ENCODE measurements around the gene VPS36.
A peak's percentile ranks its signal among the peaks of the same experiment; 100 is the strongest.

Gene VPS36

GRCh38 chr13:52450793-52451116, 321 bp upstream of the VPS36 start:
- DNase-seq (ENCODE audit: low read depth): no peak
- TF ChIP-seq, protein P1, sequence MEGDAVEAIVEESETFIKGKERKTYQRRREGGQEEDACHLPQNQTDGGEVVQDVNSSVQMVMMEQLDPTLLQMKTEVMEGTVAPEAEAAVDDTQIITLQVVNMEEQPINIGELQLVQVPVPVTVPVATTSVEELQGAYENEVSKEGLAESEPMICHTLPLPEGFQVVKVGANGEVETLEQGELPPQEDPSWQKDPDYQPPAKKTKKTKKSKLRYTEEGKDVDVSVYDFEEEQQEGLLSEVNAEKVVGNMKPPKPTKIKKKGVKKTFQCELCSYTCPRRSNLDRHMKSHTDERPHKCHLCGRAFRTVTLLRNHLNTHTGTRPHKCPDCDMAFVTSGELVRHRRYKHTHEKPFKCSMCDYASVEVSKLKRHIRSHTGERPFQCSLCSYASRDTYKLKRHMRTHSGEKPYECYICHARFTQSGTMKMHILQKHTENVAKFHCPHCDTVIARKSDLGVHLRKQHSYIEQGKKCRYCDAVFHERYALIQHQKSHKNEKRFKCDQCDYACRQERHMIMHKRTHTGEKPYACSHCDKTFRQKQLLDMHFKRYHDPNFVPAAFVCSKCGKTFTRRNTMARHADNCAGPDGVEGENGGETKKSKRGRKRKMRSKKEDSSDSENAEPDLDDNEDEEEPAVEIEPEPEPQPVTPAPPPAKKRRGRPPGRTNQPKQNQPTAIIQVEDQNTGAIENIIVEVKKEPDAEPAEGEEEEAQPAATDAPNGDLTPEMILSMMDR (IDR thresholded peaks at IDR 0.05; ENCODE audit: insufficient read depth, low read depth, low read length, missing control alignments): no peak
- H3K4me3 ChIP-seq (ENCODE audit: low read depth, low read length): no peak overlapping the region

DNA sequence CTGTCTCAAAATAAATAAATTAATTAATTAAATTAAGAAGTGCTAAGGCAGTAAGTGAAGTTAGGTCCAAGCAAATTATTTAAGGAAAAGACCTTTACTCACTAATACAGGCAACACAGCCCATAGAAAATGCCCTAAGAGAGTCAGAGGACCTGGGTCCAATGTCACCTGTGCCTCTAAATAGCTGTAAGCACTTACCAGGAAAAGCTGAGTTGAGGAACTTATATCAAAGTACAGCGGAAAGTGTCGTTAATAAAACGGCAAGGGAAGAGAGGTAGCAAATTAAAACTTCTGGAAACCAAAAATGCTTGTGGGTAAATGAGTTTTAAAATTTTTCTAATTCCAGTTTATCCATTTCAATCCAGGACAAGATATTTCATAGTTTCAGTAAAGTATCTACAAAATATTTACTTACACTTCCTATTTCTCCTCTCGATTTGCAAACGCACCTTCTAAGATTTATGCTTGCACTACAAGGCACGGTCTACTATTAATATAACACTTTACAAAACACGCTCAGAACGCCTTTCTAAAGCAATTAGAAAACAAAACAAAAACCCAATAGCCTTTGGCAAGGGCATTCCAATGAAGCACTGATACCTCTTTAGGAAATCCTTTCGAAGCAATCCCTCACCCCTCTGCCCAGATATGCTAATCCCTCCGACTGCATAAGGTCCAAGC, 963 bp downstream of the VPS36 start:
- no peak for DNase-seq (ENCODE audit: low read depth)
- TF ChIP-seq, protein P1 (IDR thresholded peaks at IDR 0.05; ENCODE audit: insufficient read depth, low read depth, low read length, missing control alignments): no peak

DNA sequence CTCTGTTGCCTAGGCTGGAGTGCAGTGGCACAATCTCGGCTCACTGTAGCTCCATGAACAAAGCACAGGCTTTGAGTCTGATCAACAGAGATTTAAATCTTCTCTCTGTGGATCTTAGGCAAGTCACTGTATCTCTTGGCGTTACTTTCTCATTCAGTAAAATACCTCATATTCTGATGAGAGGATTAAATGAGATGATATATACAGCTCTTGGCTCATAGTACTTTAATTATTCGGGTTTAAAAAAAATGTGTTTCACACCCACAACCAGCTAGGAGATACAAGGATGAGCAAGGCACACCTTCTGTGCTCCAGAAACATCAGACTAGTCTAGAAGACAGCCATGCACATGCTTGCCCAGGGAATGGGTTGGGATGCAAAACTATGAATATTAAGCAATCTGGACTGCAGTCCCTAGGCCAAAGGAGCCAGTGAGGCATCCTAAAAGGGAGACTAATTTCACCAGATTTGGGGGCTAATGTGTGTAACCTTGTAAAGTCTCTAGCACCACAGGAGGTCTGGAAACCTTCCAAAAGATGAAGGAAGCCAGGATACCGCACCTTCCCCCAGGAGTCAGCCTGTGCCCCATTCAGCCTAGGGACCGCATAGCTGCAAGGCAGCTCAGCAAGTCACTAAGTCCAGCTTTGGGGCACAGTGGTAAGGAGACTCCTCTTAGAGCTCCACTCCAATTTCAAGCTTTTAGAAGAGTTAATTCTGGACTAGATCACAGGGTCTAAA, 2.5 kb downstream of the VPS36 start:
- TF ChIP-seq, protein P1 (IDR thresholded peaks at IDR 0.05; ENCODE audit: insufficient read depth, low read depth, low read length, missing control alignments): no peak
- no peak overlapping the region for H3K4me3 ChIP-seq (ENCODE audit: low read depth, low read length)
- DNase-seq (ENCODE audit: low read depth): no peak

More for the DNA sequence above, 963 bp downstream of the VPS36 start:
- peak overlapping the region; percentile 93 for H3K4me3 ChIP-seq (ENCODE audit: low read depth, low read length)

GRCh38 chr13:52447354-52447753, 3.1 kb downstream of the VPS36 start:
- peak; percentile 18 for DNase-seq (ENCODE audit: low read depth)
- no peak overlapping the region for H3K4me3 ChIP-seq (ENCODE audit: low read depth, low read length)
- TF ChIP-seq, protein P1 (IDR thresholded peaks at IDR 0.05; ENCODE audit: insufficient read depth, low read depth, low read length, missing control alignments): no peak

GRCh38 chr13:52446265-52446664, 4.2 kb downstream of the VPS36 start:
- TF ChIP-seq, protein P1 (IDR thresholded peaks at IDR 0.05; ENCODE audit: insufficient read depth, low read depth, low read length, missing control alignments): no peak
- no peak for DNase-seq (ENCODE audit: low read depth)
- no peak overlapping the region for H3K4me3 ChIP-seq (ENCODE audit: low read depth, low read length)

DNA sequence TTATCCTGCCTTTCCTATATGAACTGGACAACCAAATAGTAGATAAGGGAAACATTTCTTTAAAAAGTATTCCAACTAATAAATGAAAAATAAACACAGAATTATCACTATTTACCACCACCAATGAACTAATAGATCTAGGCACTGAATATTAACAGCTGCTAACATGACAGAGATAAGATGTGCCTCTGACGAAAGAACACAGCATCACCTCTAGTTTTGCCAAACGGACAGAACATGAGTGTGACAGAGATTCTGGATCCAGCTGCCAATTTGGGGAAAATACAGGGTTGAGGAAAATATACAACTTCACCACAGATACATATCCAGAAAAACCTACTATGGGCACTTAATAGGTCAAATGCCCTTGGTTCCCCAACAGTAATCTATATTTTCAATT, 18.0 kb downstream of the VPS36 start:
- TF ChIP-seq, protein P1 (IDR thresholded peaks at IDR 0.05; ENCODE audit: insufficient read depth, low read depth, low read length, missing control alignments): no peak
- no peak overlapping the region for H3K4me3 ChIP-seq (ENCODE audit: low read depth, low read length)
- DNase-seq (ENCODE audit: low read depth): no peak
